B cell (primary cell): ENCODE data around the gene C3orf38. TPM values are rescaled to one million over a fixed set of nuclear protein-coding genes. Genes with fewer than 3 reads are reported as not detected.

Source experiments
- ATAC-seq: fragments of 200-7000 bp; cut with Tn5 transposase; one replicate; pipeline ENCODE4 v1.10.0; 2021; ENCODE audit warnings: low read depth, mild to moderate bottlenecking, moderate number of reproducible peaks, moderate library complexity
- CTCF ChIA-PET: fragments of 350-600 bp; sonication (Branson Sonifier 250); formaldehyde crosslinking; loops from one replicate; lab custom pipeline; 2021; ENCODE audit warnings: antibody characterized with exemption, inconsistent platforms; lab: Charles Lee
- POLR2A ChIA-PET: fragments of 350-600 bp; sonication (Branson Sonifier 250); formaldehyde crosslinking; loops from one replicate; lab custom pipeline; 2021; ENCODE audit warnings: antibody characterized with exemption; lab: Charles Lee
- DNase-seq: peaks from one replicate; pipeline ENCODE4 v3.0.0; 2013
- H2AFZ ChIP-seq: 2 replicates; pipeline ENCODE4 v1.6.1; 2012; ENCODE audit warnings: mild to moderate bottlenecking, low read depth, low read length; ENCODE audit not compliant: insufficient read depth, poor library complexity, severe bottlenecking
- H3K27ac ChIP-seq, 2 donors: 1 replicate in 1 of 2; 2 replicates in 1 of 2; pipeline ENCODE4 v1.5.1; 2012 to 2013; ENCODE audit warnings: low read length in 2 of 2, mild to moderate bottlenecking in 2 of 2, moderate library complexity in 1 of 2
- H3K27me3 ChIP-seq, 4 experiments: fragments of 200-600 bp in 1 of 4; sonication (generic) in 1 of 4; replicated peaks in 1 of 4; 1 replicate in 2 of 4; 2 replicates in 2 of 4; pipeline versions ENCODE4 v1.6.1 to v1.7.0; 2013 to 2016; ENCODE audit warnings: low read length in 3 of 4, mild to moderate bottlenecking in 2 of 4, mixed read lengths in 1 of 4, moderate library complexity in 1 of 4; ENCODE audit not compliant: insufficient read depth in 4 of 4, control insufficient read depth in 3 of 4; ENCODE audit errors: control extremely low read depth in 1 of 4
- H3K36me3 ChIP-seq, 2 experiments: replicated peaks in 1 of 2; 1 replicate in 1 of 2; 2 replicates in 1 of 2; pipeline versions ENCODE4 v1.6.1 to v1.7.1; 2013; ENCODE audit warnings: low read length in 1 of 2; ENCODE audit not compliant: insufficient read depth in 2 of 2, control insufficient read depth in 1 of 2; ENCODE audit errors: control extremely low read depth in 1 of 2, extremely low read depth in 1 of 2
- H3K4me1 ChIP-seq, 2 donors: fragments of 200-600 bp in 1 of 2; sonication (generic) in 1 of 2; 1 replicate in 1 of 2; 2 replicates in 1 of 2; pipeline versions ENCODE4 v1.5.1 to v1.6.1; 2013 to 2017; ENCODE audit warnings: low read length in 2 of 2; ENCODE audit not compliant: control insufficient read depth in 2 of 2, insufficient read depth in 2 of 2
- H3K4me2 ChIP-seq: replicated peaks from 2 replicates; pipeline ENCODE3; 2012; ENCODE audit warnings: mild to moderate bottlenecking, low read depth, low read length; ENCODE audit not compliant: poor library complexity, severe bottlenecking
- H3K4me3 ChIP-seq, 5 experiments: fragments of 200-600 bp in 1 of 5; sonication (generic) in 1 of 5; 1 replicate in 3 of 5; 2 replicates in 2 of 5; pipeline versions ENCODE4 v1.5.1 to v1.7.0; 2011 to 2016; ENCODE audit warnings: low read length in 4 of 5, mild to moderate bottlenecking in 4 of 5, low read depth in 2 of 5, control low read depth in 1 of 5, moderate library complexity in 1 of 5; ENCODE audit not compliant: insufficient read depth in 1 of 5; ENCODE audit errors: control extremely low read depth in 1 of 5, extremely low read depth in 1 of 5
- H3K79me2 ChIP-seq: fragments of 200-600 bp; sonication (generic); one replicate; pipeline ENCODE4 v1.6.0; 2016; ENCODE audit warnings: low read length; ENCODE audit not compliant: control insufficient read depth, insufficient read depth
- H3K9ac ChIP-seq: fragments of 200-600 bp; sonication (generic); 2 replicates; pipeline ENCODE4 v1.6.1; 2017; ENCODE audit warnings: mild to moderate bottlenecking, low read length, moderate library complexity
- H3K9me3 ChIP-seq, 3 donors: one replicate each; pipeline versions ENCODE4 v1.6.1 to v1.7.1; 2013; ENCODE audit warnings: low read length in 2 of 3; ENCODE audit not compliant: control insufficient read depth in 2 of 3, insufficient read depth in 1 of 3; ENCODE audit errors: control extremely low read depth in 1 of 3
- H4K20me1 ChIP-seq: 2 replicates; pipeline ENCODE4 v1.6.0; 2012; ENCODE audit warnings: mild to moderate bottlenecking, low read length; ENCODE audit not compliant: insufficient read depth, control insufficient read depth, poor library complexity, severe bottlenecking
- H3K27ac Mint-ChIP-seq: one replicate; pipeline ENCODE4 v1.8.0; 2021; ENCODE audit warnings: mixed read lengths
- H3K27me3 Mint-ChIP-seq: one replicate; pipeline ENCODE4 v1.8.0; 2021; ENCODE audit warnings: mixed read lengths
- H3K4me1 Mint-ChIP-seq: one replicate; pipeline ENCODE4 v1.8.0; 2021; ENCODE audit warnings: mixed read lengths
- H3K4me3 Mint-ChIP-seq: one replicate; pipeline ENCODE4 v1.8.0; 2021; ENCODE audit warnings: mixed read lengths
- H3K9me3 Mint-ChIP-seq: one replicate; pipeline ENCODE4 v1.8.0; 2022; ENCODE audit warnings: mixed read lengths; ENCODE audit not compliant: insufficient read depth
- EZH2 ChIP-seq: IDR thresholded peaks from 2 replicates; pipeline ENCODE4 v1.6.1; 2012; ENCODE audit warnings: borderline replicate concordance, low read depth, mild to moderate bottlenecking, moderate library complexity, low read length; ENCODE audit not compliant: insufficient read depth, poor library complexity, severe bottlenecking
- WGBS: methylation state at CpG from one replicate; pipeline ENCODE4 v1.1.5; 2013; ENCODE audit warnings: missing lambda C conversion rate; ENCODE audit not compliant: insufficient coverage; 5-methylcytosine and 5-hydroxymethylcytosine counted together
- intact Hi-C: fragments of 100-400 bp; cut with micrococcal nuclease; formaldehyde crosslinking; loops from one replicate; pipeline ENCODE4 v1.10.0; 2022
- polyA plus RNA-seq: library from polyadenylated mRNA; depleted of rRNA; stranded (reverse); fragments of >200 nt; gene quantifications from 2 replicates; pipeline ENCODE4 v1.2.3, GENCODE V29; 2012
- total RNA-seq, 2 donors: library from RNA; stranded (reverse); fragments of 120-200 nt in 1 of 2; gene quantifications; 1 replicate in 1 of 2; 2 replicates in 1 of 2; pipeline versions ENCODE4 v1.2.3 to v1.2.4, GENCODE V29; 2013 to 2022
- TF ChIP-seq, protein P1 (sequence below): fragments of 200-600 bp; IDR thresholded peaks from one replicate; pipeline ENCODE4 v1.8.0; 2022; ENCODE audit warnings: antibody characterized with exemption, mild to moderate bottlenecking

Gene C3orf38
- total and polyA plus RNA-seq, 2 donors (not counting 1 experiment from before 2014, with no cell fraction given) = 19.8 to 42.5 TPM

DNA sequence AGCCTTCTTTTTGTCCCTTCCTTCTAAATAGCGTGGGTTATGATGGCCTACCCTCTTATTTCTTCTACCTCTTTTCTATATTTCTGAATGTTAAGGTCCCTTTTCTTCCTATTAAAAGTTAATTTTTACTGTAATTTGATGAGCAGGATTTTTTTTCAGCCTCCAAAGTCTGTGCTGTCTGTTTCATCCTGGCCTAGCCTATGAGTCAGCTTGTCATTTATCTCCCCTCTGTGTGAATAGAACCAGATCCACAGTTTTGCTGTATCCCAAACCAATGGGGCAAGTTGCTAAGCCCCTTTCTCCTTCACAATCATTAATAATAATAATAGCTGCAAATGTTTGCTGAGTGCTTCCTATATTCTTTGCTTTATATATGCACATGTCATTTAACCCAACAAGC, 18.1 kb upstream of the C3orf38 start:
- intact Hi-C loops = no loop called here
- POLR2A ChIA-PET = no interaction called here

DNA sequence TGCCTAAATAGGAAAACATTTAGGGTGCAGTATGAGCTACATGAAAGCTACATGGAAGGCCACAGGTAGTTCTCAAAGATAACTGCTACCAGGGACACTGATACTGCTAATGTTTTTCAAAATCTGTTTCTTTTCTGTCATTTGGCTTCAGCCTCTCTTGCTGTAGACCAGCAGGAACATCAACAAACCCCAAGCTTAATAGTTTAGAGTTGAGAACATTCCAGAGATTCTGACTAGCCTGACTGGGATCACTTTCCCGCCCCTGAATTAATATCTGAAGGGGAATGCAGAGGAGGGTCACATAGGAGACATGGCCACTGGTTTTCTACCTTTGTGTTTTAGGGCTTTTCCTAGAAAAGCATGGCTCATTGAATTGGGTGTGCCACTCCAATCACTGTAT, 16.9 kb upstream of the C3orf38 start:
- ChIA-PET CTCF (interaction anchor here (1.6 kb wide), 1 partner anchor 20 kb away, joined by 7 read pairs; no protein-coding TSS in a partner anchor), POLR2A (no interaction called here)
- 100% methylated on average over 1 of the region's 1 CpG for WGBS

More for the DNA sequence above, 18.1 kb upstream of the C3orf38 start:
- DNase-seq (no peak), ATAC-seq (no peak)
- H3K4me3 Mint-ChIP-seq = no peak overlapping the region
- TF ChIP-seq, protein P1, sequence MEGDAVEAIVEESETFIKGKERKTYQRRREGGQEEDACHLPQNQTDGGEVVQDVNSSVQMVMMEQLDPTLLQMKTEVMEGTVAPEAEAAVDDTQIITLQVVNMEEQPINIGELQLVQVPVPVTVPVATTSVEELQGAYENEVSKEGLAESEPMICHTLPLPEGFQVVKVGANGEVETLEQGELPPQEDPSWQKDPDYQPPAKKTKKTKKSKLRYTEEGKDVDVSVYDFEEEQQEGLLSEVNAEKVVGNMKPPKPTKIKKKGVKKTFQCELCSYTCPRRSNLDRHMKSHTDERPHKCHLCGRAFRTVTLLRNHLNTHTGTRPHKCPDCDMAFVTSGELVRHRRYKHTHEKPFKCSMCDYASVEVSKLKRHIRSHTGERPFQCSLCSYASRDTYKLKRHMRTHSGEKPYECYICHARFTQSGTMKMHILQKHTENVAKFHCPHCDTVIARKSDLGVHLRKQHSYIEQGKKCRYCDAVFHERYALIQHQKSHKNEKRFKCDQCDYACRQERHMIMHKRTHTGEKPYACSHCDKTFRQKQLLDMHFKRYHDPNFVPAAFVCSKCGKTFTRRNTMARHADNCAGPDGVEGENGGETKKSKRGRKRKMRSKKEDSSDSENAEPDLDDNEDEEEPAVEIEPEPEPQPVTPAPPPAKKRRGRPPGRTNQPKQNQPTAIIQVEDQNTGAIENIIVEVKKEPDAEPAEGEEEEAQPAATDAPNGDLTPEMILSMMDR = no peak
- no peak for TF ChIP-seq EZH2
- CTCF ChIA-PET = interaction anchor here (1.0 to 1.6 kb wide), 2 partner anchors 19 kb away, joined by 3 to 7 read pairs; no protein-coding TSS in a partner anchor
- no peaks in the 10 kb centered on the region for H3K27me3 Mint-ChIP-seq
- Histone ChIP-seq H3K9me3 (no peaks in the 10 kb centered on the region), H2AFZ (no peak overlapping the region), H3K79me2 (no peaks in the 10 kb centered on the region), H3K9ac (no peak overlapping the region), H3K4me3 (no peak overlapping the region), H3K36me3 (peaks cover 15 to 16% of the 10 kb centered on the region in 2 experiments), H3K4me2 (no peak overlapping the region), H3K27me3 (no peaks in the 10 kb centered on the region), H4K20me1 (peaks cover 3% of the 10 kb centered on the region), H3K27ac (no peak overlapping the region), H3K4me1 (no peaks in the 10 kb centered on the region)
- WGBS = no CpG with 5 or more reads among the region's 1 CpG
- H3K27ac Mint-ChIP-seq = no peak overlapping the region
- no peaks in the 10 kb centered on the region for H3K4me1 Mint-ChIP-seq
- H3K9me3 Mint-ChIP-seq = no peaks in the 10 kb centered on the region

More for the DNA sequence above, 16.9 kb upstream of the C3orf38 start:
- H3K79me2 ChIP-seq = no peaks in the 10 kb centered on the region
- no peaks in the 10 kb centered on the region for H3K4me1 ChIP-seq
- Mint-ChIP-seq H3K4me1 (no peaks in the 10 kb centered on the region), H3K4me3 (no peak overlapping the region), H3K27ac (no peak overlapping the region), H3K27me3 (no peaks in the 10 kb centered on the region), H3K9me3 (no peaks in the 10 kb centered on the region)
- peaks cover 14 to 21% of the 10 kb centered on the region in 2 experiments for H3K36me3 ChIP-seq
- H3K9me3 ChIP-seq = no peaks in the 10 kb centered on the region
- no peak for TF ChIP-seq EZH2
- TF ChIP-seq, protein P1 = no peak
- DNase-seq = no peak
- peaks cover 3% of the 10 kb centered on the region for H4K20me1 ChIP-seq
- no peaks in the 10 kb centered on the region for H3K27me3 ChIP-seq
- no peak overlapping the region for H3K9ac ChIP-seq
- H3K4me3 ChIP-seq = no peak overlapping the region
- intact Hi-C loops = no loop called here
- no peak overlapping the region for H2AFZ ChIP-seq
- no peak for ATAC-seq
- no peak overlapping the region for H3K27ac ChIP-seq
- no peak overlapping the region for H3K4me2 ChIP-seq
